ENCODE results near the gene DLG2.

DLG2 gene

DNA sequence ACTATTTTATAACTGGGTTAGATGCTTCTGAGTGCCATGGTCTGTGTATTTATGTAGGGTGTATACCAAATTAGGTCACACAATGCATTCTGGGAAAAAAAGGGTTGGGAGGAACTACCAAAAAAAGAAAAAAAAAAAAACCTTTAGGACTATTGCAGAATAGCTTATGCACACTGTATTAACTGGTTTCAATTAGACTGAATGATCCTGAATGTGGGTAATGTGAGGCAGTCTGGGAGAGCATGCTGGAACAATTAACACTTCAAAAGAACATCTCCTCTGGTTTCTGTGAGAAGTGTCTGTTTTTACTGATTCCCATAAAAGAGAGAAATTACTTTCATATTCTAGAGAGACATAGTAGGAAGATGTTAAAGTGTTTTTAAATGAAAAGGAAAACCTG lies 521.3 kb downstream of the DLG2 start:
- Histone ChIP-seq H3K27ac (replicated peaks) (no peak overlapping the region), H3K4me3 (replicated peaks; ENCODE audit: insufficient read depth, low read length) (no peak overlapping the region), H3K27me3 (ENCODE audit: insufficient read depth, poor library complexity, severe bottlenecking) (no peaks in the 10 kb centered on the region)
- no peak for TF ChIP-seq REST (IDR thresholded peaks at IDR 0.05; ENCODE audit: insufficient replicate concordance, low read depth)
- no peak for TF ChIP-seq SPI1 (IDR thresholded peaks at IDR 0.05; ENCODE audit: borderline replicate concordance, low read depth)
- TF ChIP-seq, protein P1, sequence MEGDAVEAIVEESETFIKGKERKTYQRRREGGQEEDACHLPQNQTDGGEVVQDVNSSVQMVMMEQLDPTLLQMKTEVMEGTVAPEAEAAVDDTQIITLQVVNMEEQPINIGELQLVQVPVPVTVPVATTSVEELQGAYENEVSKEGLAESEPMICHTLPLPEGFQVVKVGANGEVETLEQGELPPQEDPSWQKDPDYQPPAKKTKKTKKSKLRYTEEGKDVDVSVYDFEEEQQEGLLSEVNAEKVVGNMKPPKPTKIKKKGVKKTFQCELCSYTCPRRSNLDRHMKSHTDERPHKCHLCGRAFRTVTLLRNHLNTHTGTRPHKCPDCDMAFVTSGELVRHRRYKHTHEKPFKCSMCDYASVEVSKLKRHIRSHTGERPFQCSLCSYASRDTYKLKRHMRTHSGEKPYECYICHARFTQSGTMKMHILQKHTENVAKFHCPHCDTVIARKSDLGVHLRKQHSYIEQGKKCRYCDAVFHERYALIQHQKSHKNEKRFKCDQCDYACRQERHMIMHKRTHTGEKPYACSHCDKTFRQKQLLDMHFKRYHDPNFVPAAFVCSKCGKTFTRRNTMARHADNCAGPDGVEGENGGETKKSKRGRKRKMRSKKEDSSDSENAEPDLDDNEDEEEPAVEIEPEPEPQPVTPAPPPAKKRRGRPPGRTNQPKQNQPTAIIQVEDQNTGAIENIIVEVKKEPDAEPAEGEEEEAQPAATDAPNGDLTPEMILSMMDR (IDR thresholded peaks at IDR 0.05; ENCODE audit: insufficient read depth, low read length): no peak
- TF ChIP-seq POLR2AphosphoS5 (IDR thresholded peaks at IDR 0.05; ENCODE audit: low read depth): no peak
- TF ChIP-seq GABPA (IDR thresholded peaks at IDR 0.05; ENCODE audit: low read depth): no peak
- no peak for DNase-seq (ENCODE audit: low read depth in 1 of 2, low spot score in 1 of 2)

DNA sequence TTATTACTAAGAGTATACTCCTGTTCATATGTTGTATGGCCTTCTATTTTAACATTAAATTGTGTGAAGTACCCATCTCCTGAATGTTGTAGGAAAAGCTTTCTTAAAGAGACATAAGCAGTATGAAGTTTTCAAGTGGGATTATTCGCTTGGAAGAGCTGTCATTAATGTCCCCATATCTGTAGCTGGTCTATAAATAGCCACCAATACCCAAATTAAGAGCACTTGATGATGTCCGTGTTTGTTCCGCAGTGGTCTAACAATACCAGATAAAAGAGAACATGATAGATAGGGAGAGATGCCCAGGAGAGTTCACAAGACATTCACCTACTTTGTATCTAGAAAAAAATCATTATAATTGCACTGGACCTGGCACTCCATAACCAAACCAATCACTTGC lies 527.6 kb downstream of the DLG2 start:
- H3K27ac ChIP-seq (replicated peaks): no peak overlapping the region
- TF ChIP-seq GABPA (IDR thresholded peaks at IDR 0.05; ENCODE audit: low read depth) (no peak), REST (IDR thresholded peaks at IDR 0.05; ENCODE audit: insufficient replicate concordance, low read depth) (no peak), POLR2AphosphoS5 (IDR thresholded peaks at IDR 0.05; ENCODE audit: low read depth) (no peak), SPI1 (IDR thresholded peaks at IDR 0.05; ENCODE audit: borderline replicate concordance, low read depth) (no peak)
- TF ChIP-seq, protein P1 (IDR thresholded peaks at IDR 0.05; ENCODE audit: insufficient read depth, low read length): no peak
- no peak for DNase-seq (ENCODE audit: low read depth in 1 of 2, low spot score in 1 of 2)
- no peak overlapping the region for H3K4me3 ChIP-seq (replicated peaks; ENCODE audit: insufficient read depth, low read length)
- H3K27me3 ChIP-seq (ENCODE audit: insufficient read depth, poor library complexity, severe bottlenecking): no peaks in the 10 kb centered on the region

DNA sequence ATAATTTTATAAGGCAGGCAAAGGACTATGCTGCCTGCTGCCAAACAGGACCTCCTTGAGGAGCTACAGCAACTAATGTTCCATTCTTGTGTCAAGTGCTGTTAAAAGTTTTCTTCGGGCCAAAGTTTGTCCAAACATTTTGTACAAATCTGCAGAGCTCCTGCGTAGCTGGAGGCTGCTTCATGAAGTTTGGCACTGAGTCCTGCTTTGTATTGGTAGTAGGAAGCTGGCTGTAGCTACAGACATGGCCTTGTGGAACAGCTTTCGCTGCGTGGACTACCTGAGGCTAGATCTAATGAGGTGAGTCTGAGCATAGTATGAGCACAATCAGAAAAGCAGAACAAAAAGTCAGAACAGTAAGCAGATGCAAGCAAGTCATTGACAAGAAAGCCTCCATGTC lies 528.1 kb downstream of the DLG2 start:
- H3K27ac ChIP-seq (replicated peaks): no peak overlapping the region
- H3K27me3 ChIP-seq (ENCODE audit: insufficient read depth, poor library complexity, severe bottlenecking): no peaks in the 10 kb centered on the region
- DNase-seq (ENCODE audit: low read depth in 1 of 2, low spot score in 1 of 2): no peak
- TF ChIP-seq POLR2AphosphoS5 (IDR thresholded peaks at IDR 0.05; ENCODE audit: low read depth) (no peak), GABPA (IDR thresholded peaks at IDR 0.05; ENCODE audit: low read depth) (no peak), REST (IDR thresholded peaks at IDR 0.05; ENCODE audit: insufficient replicate concordance, low read depth) (no peak), SPI1 (IDR thresholded peaks at IDR 0.05; ENCODE audit: borderline replicate concordance, low read depth) (no peak)
- TF ChIP-seq, protein P1 (IDR thresholded peaks at IDR 0.05; ENCODE audit: insufficient read depth, low read length): no peak
- no peak overlapping the region for H3K4me3 ChIP-seq (replicated peaks; ENCODE audit: insufficient read depth, low read length)
